ENCODE measurements around the gene CHRND.

- no peak for TF ChIP-seq CTCF (IDR thresholded peaks at IDR 0.05 in 4 of 5, conservative IDR thresholded peaks at IDR 0.05 in 1 of 5)
- TF ChIP-seq POLR2A (IDR thresholded peaks at IDR 0.05): no peak
Observed at GRCh38 chr2:232498452-232498851, 27.5 kb upstream of the CHRND start.
